HCT116 (cell line): ENCODE results near the gene FMN2. TPM values are rescaled to one million over a fixed set of nuclear protein-coding genes. Genes with fewer than 3 reads are reported as not detected.
"Not testable (repeated sequence)": the region's sequence is repeated elsewhere in the genome, so short reads cannot be mapped to it uniquely, and the experiment has no call there.

Experiments
- ATAC-seq: fragments of 200-7000 bp; cut with Tn5 transposase; 2 replicates; pipeline ENCODE4 v1.9.1; 2020; ENCODE audit warnings: mild to moderate bottlenecking, moderate library complexity
- BruUV-seq: library from RNA; stranded (reverse); fragments of 400-500 nt; replicated peaks from 2 replicates; lab custom pipeline; 2021; lab: Mats Ljungman, UMichigan
- CTCF ChIA-PET: fragments of 300-600 bp; sonication (Branson Sonifier 250); formaldehyde crosslinking; loops from one replicate; lab custom pipeline; 2021; ENCODE audit warnings: antibody characterized with exemption; lab: Charles Lee
- POLR2A ChIA-PET: fragments of 300-600, 350-600 bp; sonication (Branson Sonifier 250); formaldehyde crosslinking; loops from one replicate; lab custom pipeline; 2021; ENCODE audit warnings: antibody characterized with exemption; lab: Charles Lee
- RAD21 ChIA-PET, 2 experiments: fragments of 300-600 bp; sonication (Branson Sonifier 250); formaldehyde crosslinking; loops; one replicate each; lab custom pipeline; 2023; ENCODE audit warnings: low total read pairs in 2 of 2; ENCODE audit not compliant: uncharacterized antibody in 2 of 2, unreplicated experiment in 2 of 2, low non-redundant PET in 1 of 2; lab: Charles Lee
- DNase-seq: peaks from one replicate; pipeline ENCODE4 v3.0.0-alpha.2; 2010; ENCODE audit warnings: low read depth, low spot score
- H2AFZ ChIP-seq: fragments of 200-600 bp; shearing (Covaris generic), sonication (generic); 2 replicates; pipeline ENCODE4 v1.6.1; 2017; ENCODE audit warnings: low read depth, mixed run types, mixed read lengths, antibody characterized with exemption, low read length; ENCODE audit not compliant: poor library complexity, severe bottlenecking
- H3K27ac ChIP-seq: 2 replicates; pipeline ENCODE4 v1.5.1; 2012; ENCODE audit warnings: low read depth, low read length
- H3K27me3 ChIP-seq: fragments of 200-600 bp; sonication (generic); 2 replicates; pipeline ENCODE4 v1.6.1; 2016; ENCODE audit warnings: mixed run types, low read length, mixed read lengths; ENCODE audit not compliant: insufficient read depth
- H3K36me3 ChIP-seq, 2 experiments: fragments of 200-500 bp in 1 of 2; fragments of 200-600 bp in 1 of 2; sonication (Bioruptor generic) in 1 of 2; sonication (generic) in 1 of 2; 2 replicates each; pipeline versions ENCODE4 v1.5.1 to v1.6.1; 2014 to 2016; ENCODE audit warnings: low read length in 2 of 2, inconsistent platforms in 1 of 2, mixed read lengths in 1 of 2, mixed run types in 1 of 2; ENCODE audit not compliant: insufficient read depth in 2 of 2, control insufficient read depth in 1 of 2
- H3K4me1 ChIP-seq, 2 experiments: fragments of 200-600 bp in 1 of 2; sonication (generic) in 1 of 2; 2 replicates each; pipeline versions ENCODE4 v1.5.1 to v1.6.1; 2012 to 2017; ENCODE audit warnings: low read length in 2 of 2, inconsistent platforms in 1 of 2, mild to moderate bottlenecking in 1 of 2, mixed read lengths in 1 of 2, mixed run types in 1 of 2, moderate library complexity in 1 of 2; ENCODE audit not compliant: insufficient read depth in 2 of 2, control insufficient read depth in 1 of 2
- H3K4me2 ChIP-seq: fragments of 200-600 bp; sonication (generic); 2 replicates; pipeline ENCODE4 v1.6.1; 2017; ENCODE audit warnings: mixed run types, low read length, mixed read lengths
- H3K4me3 ChIP-seq, 2 experiments: fragments of 200-600 bp in 1 of 2; sonication (generic) in 1 of 2; replicated peaks in 1 of 2; 2 replicates each; pipeline ENCODE4 v1.5.1; 2011 to 2016; ENCODE audit warnings: low read length in 2 of 2, control low read depth in 1 of 2, low read depth in 1 of 2, mild to moderate bottlenecking in 1 of 2, mixed read lengths in 1 of 2, mixed run types in 1 of 2
- H3K79me2 ChIP-seq: fragments of 200-600 bp; sonication (generic); 2 replicates; pipeline ENCODE4 v1.6.1; 2017; ENCODE audit warnings: mild to moderate bottlenecking, mixed run types, low read length, moderate library complexity, mixed read lengths; ENCODE audit not compliant: insufficient read depth
- H3K9ac ChIP-seq: fragments of 200-600 bp; sonication (generic); 2 replicates; pipeline ENCODE4 v1.6.1; 2016; ENCODE audit warnings: low read length, mixed read lengths
- H3K9me2 ChIP-seq: fragments of 200-600 bp; sonication (generic), shearing (Covaris generic); 2 replicates; pipeline ENCODE4 v1.6.1; 2017; ENCODE audit warnings: mixed run types, mild to moderate bottlenecking, moderate library complexity; ENCODE audit not compliant: insufficient read depth
- H3K9me3 ChIP-seq, 2 experiments: fragments of 200-500 bp in 1 of 2; fragments of 200-600 bp in 1 of 2; sonication (Bioruptor generic) in 1 of 2; sonication (generic) in 1 of 2; 2 replicates each; pipeline ENCODE4 v1.6.1; 2014 to 2017; ENCODE audit warnings: low read length in 2 of 2, mixed read lengths in 2 of 2, inconsistent platforms in 1 of 2, low read depth in 1 of 2, mild to moderate bottlenecking in 1 of 2, mixed run types in 1 of 2, moderate library complexity in 1 of 2; ENCODE audit not compliant: control insufficient read depth in 1 of 2, insufficient read depth in 1 of 2
- H4K20me1 ChIP-seq: fragments of 200-600 bp; sonication (generic), shearing (Covaris generic); 2 replicates; pipeline ENCODE4 v1.6.1; 2017; ENCODE audit warnings: mixed run types, mild to moderate bottlenecking, moderate library complexity; ENCODE audit not compliant: insufficient read depth
- ATF3 ChIP-seq: IDR thresholded peaks from 2 replicates; pipeline ENCODE4 v1.6.1; 2012
- CBX3 ChIP-seq: IDR thresholded peaks from 2 replicates; pipeline ENCODE4 v1.6.1; 2012; ENCODE audit warnings: low read depth
- CTCF ChIP-seq, 3 experiments: fragments of 200-600 bp in 1 of 3; sonication (generic) in 1 of 3; IDR thresholded peaks in 2 of 3; conservative IDR thresholded peaks in 1 of 3; 2 replicates each; pipeline ENCODE4 v1.5.1; 2012 to 2017; ENCODE audit warnings: low read depth in 2 of 3, low read length in 2 of 3, antibody characterized with exemption in 1 of 3, borderline replicate concordance in 1 of 3, control low read depth in 1 of 3, mild to moderate bottlenecking in 1 of 3, mixed read lengths in 1 of 3, mixed run types in 1 of 3, moderate library complexity in 1 of 3; ENCODE audit not compliant: insufficient read depth in 1 of 3
- SIN3A ChIP-seq: IDR thresholded peaks from 2 replicates; pipeline ENCODE4 v1.6.1; 2012; ENCODE audit warnings: low read depth
- SRF ChIP-seq: IDR thresholded peaks from 2 replicates; pipeline ENCODE4 v1.6.1; 2012; ENCODE audit warnings: low read depth
- YY1 ChIP-seq: IDR thresholded peaks from 2 replicates; pipeline ENCODE4 v1.6.1; 2011; ENCODE audit warnings: low read length, low read depth, moderate library complexity, mild to moderate bottlenecking; ENCODE audit not compliant: insufficient replicate concordance; ENCODE audit errors: extremely low read depth
- intact Hi-C: fragments of 100-400 bp; cut with micrococcal nuclease; formaldehyde crosslinking; loops from 2 replicates; pipeline ENCODE4 v1.10.0; 2022
- total RNA-seq: library from RNA; stranded (reverse); gene quantifications from one replicate; pipeline ENCODE4 v1.2.1, GENCODE V29; 2021; ENCODE audit not compliant: unreplicated experiment

Gene FMN2
- total RNA-seq, 1 experiment from 2014 or later, result not detected

GRCh38 chr1:240274569-240274968, 182.9 kb downstream of the FMN2 start (continued):
- no peak for TF ChIP-seq SIN3A
- no peak for TF ChIP-seq CTCF (IDR thresholded peaks at IDR 0.05 in 2 of 3, conservative IDR thresholded peaks at IDR 0.05 in 1 of 3; ENCODE audit: borderline replicate concordance in 1 of 3, insufficient read depth in 1 of 3, low read depth in 2 of 3, low read length in 2 of 3)
- no peak for TF ChIP-seq SRF
- no peak for TF ChIP-seq CBX3
- no peak for TF ChIP-seq ATF3

GRCh38 chr1:240275219-240275618, 183.5 kb downstream of the FMN2 start:
- H3K4me3 ChIP-seq, H3K4me1 ChIP-seq, H3K9ac ChIP-seq, H2AFZ ChIP-seq, ATAC-seq, H3K27me3 ChIP-seq, H3K36me3 ChIP-seq, BruUV-seq, H3K9me2 ChIP-seq, POLR2A ChIA-PET, intact Hi-C loops, H3K27ac ChIP-seq, CTCF ChIA-PET, H3K79me2 ChIP-seq, H3K4me2 ChIP-seq, DNase-seq, RAD21 ChIA-PET, H4K20me1 ChIP-seq: not testable (repeated sequence)
- peaks cover 15 to 24% of the 10 kb centered on the region in 2 experiments; a peak in 2 of 4 replicates for H3K9me3 ChIP-seq

- DNase-seq, result no peak
- ATAC-seq, result no peak
- Histone ChIP-seq H3K27ac (no peak overlapping the region), H3K9me3 (peaks cover 10 to 20% of the 10 kb centered on the region in 2 experiments; a peak in 2 of 4 replicates), H3K4me1 (no peaks in the 10 kb centered on the region), H3K4me3 (no peak overlapping the region), H3K79me2 (no peaks in the 10 kb centered on the region), H4K20me1 (no peaks in the 10 kb centered on the region), H3K27me3 (no peaks in the 10 kb centered on the region), H3K9ac (no peak overlapping the region), H3K9me2 (no peaks in the 10 kb centered on the region), H3K4me2 (no peak overlapping the region), H2AFZ (no peak overlapping the region), H3K36me3 (no peaks in the 10 kb centered on the region)
- POLR2A ChIA-PET, result no interaction called here
- intact Hi-C loops, result no loop called here
- RAD21 ChIA-PET, result no interaction called here
- BruUV-seq, result no TSS peak
- CTCF ChIA-PET, result no interaction called here
- TF ChIP-seq YY1, result no peak
Observed at GRCh38 chr1:240278082-240278481, 186.4 kb downstream of the FMN2 start.
